Endometrial microvascular endothelial cells (primary cell): ENCODE measurements around the gene CCDC73. TPM values are rescaled to one million over a fixed set of nuclear protein-coding genes. Genes with fewer than 3 reads are reported as not detected.
"Not testable (repeated sequence)": the region's sequence is repeated elsewhere in the genome, so short reads cannot be mapped to it uniquely, and the experiment has no call there.

Experiments
- in situ Hi-C: cut with HindIII; loops from 2 replicates; pipeline ENCODE4 v1.10.0; 2017; ENCODE audit warnings: low sequenced_read_pairs, low pct_unique_long_range_greater_than_20kb; ENCODE audit errors: inconsistent ontology term
- total RNA-seq: library from RNA; depleted of rRNA; stranded (reverse); fragments of >200 nt; gene quantifications from one replicate; pipeline ENCODE4 v1.2.3, GENCODE V29; 2015; ENCODE audit errors: inconsistent ontology term

Gene CCDC73
- not detected for total RNA-seq

DNA sequence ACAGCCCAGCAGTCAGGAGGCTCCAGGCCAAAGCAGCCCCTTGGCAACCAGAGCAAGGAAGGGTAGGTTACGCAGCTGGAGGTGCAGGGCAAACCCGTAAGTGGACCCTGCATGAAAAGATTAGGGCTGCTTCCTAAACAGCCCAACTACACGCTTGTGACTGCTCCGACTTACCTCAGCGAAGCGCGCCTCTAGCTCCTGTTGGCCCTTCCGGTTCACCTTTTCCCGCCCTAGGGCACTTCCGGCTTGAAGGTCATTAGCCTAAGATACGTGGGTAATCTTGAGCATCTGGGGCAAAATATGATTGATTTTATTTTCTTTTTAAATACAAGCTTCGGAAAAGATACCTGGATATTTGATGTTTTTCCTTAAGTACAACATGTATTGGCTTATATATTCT lies at the start of gene CCDC73:
CCDC73 (minus strand) TSS at position 224 of the 400 bp plus-strand sequence. CDS start 34,419 bp downstream, outside the sequence.
- in situ Hi-C loops: no loop called here

DNA sequence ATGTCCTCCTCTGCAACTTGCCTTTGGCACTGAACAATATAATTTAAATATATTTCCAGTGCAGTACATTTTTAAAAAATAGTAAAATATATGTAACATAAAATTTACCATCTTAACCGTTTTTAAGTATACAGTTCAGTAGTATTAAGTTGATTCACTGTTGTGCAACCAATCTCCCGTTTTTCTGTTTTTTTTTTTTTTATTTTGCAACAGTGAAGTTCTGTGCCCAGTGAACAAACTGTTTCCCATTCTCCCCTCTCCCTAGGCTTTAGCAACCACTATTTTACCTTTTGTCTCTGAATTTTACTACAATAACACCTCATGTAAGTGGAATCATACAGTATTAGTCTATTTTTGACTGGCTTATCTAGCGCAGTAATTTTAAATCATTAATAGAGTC lies 49.1 kb upstream of the CCDC73 start:
- in situ Hi-C loops: no loop called here

DNA sequence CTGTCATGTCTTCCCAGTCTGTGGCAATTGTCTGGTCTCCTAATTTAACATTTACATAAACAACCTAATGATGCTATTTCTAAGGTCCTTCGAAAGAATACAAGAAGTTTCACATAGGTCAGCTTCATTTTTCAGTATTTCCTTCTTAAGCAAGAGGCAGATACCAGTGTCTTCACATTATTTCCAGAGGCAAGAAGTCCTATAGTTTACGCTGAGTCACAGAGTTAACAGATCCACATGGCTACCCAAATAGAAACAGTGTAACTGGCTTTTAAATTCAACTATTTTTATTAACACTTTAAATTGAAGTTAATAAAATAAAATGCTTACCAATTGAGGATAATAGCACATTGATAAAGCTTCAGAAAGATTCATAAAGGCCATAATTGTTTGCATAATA lies 46.1 kb upstream of the CCDC73 start:
- in situ Hi-C loops: no loop called here

DNA sequence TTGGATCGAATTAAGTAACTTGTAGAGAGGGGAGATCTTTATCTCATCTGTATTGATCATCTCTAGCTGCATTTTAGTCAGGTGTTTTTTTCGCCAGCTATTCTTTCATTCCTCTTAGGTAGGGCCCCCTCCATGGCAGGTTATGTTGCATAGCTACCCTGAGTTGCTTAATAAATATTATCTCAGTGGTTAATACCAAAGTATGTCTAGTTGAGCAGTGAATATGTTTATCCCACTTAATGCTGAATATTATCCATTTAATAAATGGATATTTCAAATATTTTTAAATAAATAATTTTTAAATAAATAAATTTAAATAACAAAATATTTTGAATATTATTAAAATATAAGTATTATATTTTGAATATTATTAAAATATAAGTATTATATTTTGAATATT lies 44.8 kb upstream of the CCDC73 start:
- in situ Hi-C loops: no loop called here

DNA sequence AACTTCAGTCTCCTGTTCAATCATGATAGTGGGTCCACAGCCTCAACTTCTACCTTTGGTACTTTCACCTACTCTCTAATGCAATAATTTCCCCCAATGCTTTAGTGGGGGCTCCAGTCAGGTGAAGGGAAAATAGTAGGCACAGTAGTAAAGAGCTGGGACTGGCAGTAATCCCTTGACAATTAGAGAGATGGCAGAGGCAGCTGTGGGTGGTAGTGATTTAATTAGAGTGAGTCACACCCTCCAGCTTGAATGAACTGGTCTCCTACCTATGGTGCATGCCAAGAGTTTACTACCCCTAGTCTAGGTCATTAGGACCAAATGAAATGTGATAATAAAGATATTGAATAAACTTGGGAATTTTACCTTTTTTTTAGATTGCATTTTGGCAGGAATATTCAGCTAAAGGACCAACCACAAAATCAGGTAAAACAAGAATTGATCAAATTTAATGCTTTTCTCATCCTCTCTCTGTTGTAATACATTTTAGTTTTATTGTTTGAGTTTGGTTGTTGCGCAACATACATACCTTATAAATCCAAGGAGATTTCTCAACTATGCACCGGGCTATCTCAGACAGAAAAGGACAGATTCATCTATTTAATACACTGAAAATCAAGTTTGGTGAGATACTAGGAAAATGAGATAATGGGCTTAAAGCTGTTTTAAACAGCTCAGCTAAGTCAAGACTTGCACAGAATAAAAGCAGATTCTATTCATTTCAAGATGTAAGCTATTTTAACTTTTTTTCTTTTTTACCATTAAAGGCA lies 44.2 kb upstream of the CCDC73 start:
- in situ Hi-C loops: no loop called here

DNA sequence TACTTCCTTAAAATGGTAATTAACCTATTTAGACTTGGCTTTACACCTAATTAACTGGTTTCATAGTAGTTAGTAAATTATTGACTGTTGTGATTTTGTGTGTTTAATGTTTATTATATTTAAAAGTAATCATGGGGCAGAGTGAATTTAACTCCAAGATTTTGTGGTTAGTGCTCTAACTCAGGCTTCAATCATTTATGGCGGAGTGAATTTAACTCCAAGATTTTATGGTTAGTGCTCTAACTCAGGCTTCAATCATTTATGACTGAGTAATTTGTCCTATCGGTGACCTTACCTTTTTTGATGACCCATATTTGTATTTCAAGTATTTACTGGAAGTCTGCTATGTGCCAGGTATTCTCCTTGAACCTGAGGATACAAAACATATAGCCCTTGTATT lies 42.5 kb upstream of the CCDC73 start:
- in situ Hi-C loops: no loop called here

DNA sequence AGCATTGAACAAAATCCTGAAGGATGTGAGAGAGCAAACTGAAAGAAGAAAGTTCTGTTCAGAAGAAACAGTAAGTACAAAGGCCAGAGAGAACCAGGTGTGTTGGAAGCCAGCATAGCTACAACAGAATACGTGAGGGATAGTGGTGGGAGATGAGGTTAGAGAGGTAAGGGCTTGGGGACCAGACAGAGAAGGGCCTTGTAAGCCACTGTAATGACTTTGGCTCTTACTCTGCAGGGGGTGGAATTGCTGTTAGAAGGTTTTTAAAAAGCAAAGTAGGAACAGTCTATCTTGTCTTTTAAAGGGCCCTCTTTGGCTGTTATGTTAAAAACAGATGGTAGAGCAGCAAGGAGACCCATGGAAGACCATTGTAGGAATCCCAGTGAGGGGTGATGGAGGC lies 39.5 kb upstream of the CCDC73 start:
- in situ Hi-C loops: no loop called here

DNA sequence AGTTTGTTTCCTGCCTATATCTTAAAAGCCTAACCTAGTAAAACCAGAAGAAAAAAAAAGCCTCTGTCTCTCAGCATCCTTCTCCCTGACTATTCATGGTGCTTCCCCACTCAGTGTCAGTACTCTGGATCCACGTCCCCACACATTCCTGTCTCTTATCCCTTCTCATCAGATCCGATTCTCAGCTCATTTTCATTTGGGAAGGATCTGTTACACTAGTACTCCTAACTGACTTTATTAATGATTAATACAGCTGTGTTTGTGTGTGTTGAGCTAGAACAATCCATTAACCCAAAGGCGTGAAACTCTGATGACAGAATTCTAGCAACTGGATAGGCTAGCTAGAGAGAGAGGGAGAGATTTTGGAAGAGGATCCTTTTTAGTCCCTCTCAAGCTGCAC lies 36.8 kb upstream of the CCDC73 start:
- in situ Hi-C loops: no loop called here

DNA sequence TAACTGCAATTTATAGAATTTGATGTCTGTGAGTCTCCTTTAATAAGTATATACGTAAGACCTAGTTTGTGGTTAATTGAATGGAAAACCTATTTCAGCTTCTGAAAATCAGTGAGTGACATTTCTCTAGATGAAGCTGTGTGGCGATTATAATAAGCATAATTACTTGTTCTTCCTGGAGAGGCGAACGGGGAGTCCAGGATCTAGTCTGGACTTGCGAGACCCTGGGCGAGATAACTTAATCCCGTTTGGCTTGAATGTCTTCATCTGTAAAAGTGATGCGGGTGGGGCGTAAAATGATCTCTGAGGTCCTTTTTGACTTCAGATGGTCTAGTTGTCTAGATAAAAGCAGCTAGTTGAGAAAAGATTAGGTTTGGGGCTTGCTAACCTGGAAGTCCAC lies 36.3 kb upstream of the CCDC73 start:
- in situ Hi-C loops: no loop called here

DNA sequence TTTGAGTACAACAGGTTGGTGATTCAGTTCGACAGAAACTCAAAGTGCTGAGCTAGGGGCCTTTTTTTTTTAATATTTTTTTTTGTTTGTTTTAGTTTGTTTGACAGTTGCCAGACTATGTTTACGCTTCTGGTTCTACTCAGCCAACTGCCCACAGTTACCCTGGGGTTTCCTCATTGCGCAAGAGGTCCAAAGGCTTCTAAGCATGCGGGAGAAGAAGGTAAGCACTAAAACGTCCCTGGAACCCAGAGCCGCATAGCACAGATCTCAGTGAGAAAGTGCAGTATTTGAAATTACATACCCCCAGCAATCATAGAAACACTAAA lies 35.9 kb upstream of the CCDC73 start:
- in situ Hi-C loops: no loop called here

DNA sequence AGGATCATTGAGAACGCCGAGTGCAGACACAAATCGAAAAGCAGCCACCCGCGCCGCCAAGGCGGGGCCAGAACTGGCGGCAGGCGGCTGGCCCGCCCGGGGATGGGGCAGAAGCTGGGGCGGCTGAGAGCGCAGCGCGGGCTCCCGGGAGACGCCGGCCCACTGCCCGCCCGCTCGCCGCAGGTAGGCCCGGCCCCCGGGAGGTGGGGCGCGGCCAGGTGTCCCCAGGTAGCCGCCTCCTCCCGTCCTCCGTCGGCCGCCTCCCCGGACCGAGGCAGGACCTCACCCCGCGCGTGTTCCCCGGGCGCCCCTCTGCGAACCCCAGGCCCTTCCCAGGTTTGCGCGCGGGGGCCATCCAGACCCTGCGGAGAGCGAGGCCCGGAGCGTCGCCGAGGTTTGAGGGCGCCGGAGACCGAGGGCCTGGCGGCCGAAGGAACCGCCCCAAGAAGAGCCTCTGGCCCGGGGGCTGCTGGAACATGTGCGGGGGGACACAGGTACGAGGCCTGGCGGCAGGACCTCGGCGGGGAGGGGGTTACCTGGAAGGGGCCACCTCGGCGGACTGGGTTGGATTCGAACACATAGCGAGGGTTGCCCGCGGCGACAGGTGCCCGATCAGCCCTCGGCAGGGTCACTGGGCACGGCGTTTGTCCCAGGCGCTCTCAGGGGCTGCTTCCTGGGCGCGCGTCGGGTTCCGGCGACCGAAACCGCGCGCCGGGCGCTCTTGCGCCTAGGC lies 35.4 kb upstream of the CCDC73 start, which contains the start of gene PRRG4:
PRRG4 (plus strand) TSS at position 248 of the 733 bp plus-strand sequence. CDS start 603 bp downstream, outside the sequence.
- in situ Hi-C loops: no loop called here

DNA sequence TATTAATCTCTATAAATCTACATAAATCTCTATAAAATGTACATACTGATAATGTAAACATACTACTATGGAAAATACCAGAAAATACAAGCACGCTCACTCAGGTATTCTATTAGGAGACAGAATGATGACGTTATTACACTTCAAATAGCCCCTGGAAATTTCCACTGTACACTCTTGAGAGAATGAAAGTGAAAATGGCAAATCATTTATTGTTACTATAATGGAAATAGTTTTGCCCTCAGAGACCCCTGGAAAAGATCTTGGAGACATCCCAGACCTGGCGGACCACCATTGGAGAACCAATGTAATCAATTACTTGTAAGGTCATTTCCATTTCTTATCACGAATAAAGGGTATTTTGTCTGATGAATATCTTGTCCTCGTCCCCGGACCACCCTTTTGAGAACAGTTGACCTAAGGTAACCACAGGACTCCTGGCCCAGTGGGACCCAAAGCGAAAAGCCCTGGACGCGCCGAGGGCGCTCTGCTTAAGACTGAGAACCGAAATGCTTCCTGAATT lies 34.8 kb upstream of the CCDC73 start:
- in situ Hi-C loops: no loop called here

DNA sequence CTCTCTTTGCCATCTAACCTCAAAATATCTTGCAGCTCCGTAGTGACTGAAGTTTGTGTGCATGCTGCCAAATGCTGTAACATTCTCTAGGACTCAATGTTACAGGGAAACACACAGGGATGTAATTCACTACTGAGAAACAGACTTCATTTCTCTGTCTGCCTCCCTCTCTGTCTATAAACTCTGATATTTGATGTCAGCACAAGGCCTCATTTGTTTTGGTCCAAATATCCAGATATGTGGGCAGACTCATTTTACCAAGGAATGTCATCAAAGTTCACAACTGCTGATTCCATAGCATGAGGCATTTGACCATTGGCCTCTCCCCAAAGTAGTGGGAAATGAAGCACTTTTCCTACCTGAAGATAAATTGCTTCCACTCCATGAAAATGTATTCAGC lies 32.8 kb upstream of the CCDC73 start:
- in situ Hi-C loops: no loop called here

DNA sequence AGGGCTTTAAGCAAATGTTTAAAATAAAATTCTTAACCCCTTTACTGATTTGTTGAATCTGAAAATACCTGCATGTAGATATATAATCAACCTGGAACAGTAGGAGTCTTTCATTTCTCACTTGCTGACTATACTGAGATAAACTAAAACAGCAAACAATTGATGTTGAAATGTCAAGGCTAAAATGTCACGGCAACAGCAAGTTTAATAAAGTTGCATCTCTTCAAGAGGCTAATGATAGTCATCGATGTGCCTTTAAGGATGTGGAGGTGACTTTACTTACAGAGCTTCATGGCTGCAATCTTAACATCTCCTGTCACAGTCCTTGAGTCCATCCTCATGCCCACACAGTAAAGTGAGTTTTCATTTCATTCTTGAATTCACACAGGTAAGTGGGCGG lies 31.7 kb upstream of the CCDC73 start:
- in situ Hi-C loops: no loop called here

DNA sequence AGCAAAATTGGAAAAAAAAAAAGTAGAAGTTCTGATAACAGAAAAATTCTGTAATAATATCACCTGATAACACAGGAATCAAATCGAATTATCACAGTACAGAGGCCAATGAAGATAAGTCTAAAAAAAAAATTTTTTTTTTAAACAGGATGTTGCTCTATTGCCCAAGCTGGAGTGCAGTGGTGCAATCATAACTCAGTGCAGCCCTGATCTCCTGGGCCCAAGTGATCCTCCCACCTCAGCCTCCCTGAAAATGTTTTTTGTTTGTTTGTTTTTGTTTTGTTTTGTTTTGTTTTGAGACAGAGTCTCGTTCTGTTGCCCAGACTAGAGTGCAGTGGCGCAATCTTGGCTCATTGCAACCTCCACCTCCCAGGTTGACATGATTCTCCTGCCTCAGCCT lies 29.2 kb upstream of the CCDC73 start:
- in situ Hi-C loops: not testable (repeated sequence)

DNA sequence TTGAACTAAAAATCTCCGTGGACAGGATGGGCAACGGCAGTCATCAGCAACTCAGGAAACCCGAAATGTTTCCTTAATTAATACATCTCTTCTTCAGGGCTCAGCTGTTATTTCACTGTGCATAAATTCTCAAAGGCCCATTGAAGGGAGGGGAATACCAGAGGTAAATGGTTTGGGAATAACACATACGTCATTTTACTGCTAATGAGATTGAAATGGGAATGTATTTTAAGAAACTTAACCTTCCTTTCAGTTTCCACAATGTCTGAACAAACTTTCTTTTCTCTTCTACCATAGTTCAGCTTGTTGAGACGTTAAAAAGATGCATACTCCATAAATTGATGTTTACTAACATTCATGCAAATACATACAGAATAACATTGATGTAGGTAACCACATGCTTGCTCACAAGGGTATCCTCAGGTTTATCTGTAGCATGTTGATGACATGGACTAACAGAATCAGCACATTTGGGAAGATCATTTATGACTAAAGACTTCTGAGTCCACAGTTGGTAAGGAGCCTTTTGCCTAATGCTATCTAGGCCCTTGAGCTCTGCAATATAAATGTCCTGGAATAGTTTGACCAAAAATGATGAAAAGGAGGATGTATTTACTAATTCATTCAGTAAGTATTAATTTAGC lies 27.6 kb upstream of the CCDC73 start:
- in situ Hi-C loops: no loop called here

DNA sequence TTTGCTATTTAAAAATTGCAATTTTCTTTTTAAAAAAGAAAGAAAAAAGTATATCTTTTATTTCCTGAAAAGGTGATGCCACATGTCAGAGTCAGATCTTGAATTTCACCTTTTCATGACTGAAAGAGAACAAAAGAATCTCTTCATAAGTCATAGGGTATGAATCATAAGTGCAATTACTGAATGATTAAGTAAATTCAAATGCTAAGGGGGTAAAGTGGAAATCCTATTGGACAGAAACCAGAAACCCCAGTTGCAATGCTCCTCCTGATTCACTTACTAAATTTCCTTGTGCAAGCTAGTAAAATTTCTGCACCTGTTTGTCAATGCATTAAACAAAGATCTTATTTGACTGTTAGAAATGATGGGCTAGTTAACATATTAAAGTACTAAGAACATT lies 27.1 kb upstream of the CCDC73 start:
- in situ Hi-C loops: no loop called here

DNA sequence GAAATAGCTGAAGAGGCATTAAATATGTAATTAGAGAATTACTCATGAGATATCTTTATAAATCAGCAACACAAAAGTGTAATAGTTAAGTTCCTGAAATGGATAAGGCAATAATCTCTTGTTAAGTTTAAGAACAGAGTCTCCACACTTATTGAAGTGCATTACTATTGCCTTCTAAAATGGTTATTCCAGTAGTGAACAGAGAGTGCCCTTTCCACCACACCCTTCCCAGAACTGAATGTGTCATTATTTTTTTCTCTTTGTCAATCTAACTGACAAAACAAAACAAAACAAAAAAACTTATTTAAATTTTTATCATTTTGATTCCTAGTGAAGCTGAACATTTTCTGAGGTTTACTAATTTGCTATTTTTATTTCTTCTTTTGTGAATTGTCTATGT lies 26.0 kb upstream of the CCDC73 start:
- in situ Hi-C loops: no loop called here

DNA sequence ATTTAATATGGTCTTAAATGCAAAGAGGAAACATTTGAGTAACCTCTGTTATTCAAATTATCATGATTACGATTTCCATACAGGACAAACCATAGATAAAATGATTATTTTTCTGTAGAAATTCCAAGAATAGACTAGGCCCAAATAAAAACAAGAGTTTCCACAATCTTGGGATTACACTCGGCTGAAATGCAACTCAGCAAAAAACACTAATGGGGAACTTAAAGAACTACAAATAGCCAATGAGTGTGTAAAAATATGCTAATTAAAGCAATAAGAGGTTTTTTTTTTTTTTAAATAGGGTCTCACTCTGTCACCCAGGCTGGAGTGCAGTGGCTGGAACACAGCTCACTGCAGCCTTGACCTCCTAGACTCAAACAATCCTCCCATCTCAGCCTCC lies 24.7 kb upstream of the CCDC73 start:
- in situ Hi-C loops: no loop called here

DNA sequence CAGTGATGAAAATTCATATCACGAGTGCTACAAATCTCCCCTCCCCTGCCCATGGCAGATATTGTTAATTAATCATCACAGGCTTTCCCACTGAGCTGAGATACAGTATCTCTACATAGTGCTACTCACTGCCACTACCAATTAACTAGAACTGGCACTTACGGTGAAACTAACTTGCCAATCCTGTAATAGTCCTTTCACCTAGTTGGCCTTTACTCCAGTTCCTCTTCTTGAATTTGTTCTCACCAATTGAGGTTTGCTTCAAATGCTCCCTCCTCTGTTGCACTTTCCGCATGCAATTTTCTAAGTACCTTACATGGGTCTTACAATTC lies 23.4 kb upstream of the CCDC73 start:
- in situ Hi-C loops: no loop called here
